ENCODE measurements around the gene GGT7.

DNA sequence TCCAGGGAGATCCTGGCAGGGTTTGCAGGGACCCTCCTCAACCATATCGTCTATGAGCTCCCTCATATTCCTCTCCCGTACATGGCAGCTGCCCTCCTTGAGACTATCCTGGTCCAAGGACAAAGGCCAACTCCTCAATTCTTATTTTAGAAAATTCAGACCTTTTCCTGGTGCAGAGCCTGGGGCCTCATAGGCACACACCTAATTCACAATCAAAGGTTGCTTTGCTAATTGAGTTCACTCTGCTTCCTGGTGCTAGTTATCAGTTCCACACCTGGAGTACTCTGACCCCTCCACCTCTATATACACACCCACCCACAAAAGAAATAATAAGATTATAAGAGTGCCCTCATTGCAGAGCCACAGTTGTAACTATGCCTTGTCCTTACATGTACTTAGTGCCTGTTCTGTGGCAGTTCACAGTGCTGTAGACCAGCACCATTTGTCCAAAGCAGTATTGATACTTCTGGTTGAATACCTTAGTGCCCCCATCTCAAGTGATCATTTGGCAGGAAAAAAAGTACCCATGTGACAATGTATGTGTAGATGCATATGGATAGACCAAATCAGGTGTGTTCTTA, 44.2 kb upstream of the GGT7 start:
- TF ChIP-seq, protein P1, sequence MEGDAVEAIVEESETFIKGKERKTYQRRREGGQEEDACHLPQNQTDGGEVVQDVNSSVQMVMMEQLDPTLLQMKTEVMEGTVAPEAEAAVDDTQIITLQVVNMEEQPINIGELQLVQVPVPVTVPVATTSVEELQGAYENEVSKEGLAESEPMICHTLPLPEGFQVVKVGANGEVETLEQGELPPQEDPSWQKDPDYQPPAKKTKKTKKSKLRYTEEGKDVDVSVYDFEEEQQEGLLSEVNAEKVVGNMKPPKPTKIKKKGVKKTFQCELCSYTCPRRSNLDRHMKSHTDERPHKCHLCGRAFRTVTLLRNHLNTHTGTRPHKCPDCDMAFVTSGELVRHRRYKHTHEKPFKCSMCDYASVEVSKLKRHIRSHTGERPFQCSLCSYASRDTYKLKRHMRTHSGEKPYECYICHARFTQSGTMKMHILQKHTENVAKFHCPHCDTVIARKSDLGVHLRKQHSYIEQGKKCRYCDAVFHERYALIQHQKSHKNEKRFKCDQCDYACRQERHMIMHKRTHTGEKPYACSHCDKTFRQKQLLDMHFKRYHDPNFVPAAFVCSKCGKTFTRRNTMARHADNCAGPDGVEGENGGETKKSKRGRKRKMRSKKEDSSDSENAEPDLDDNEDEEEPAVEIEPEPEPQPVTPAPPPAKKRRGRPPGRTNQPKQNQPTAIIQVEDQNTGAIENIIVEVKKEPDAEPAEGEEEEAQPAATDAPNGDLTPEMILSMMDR (IDR thresholded peaks at IDR 0.05), result no peak
- TF ChIP-seq POLR2A (IDR thresholded peaks at IDR 0.05), result no peak
